Panc1 (cell line): ENCODE measurements around the gene ADGRG3. TPM values are rescaled to one million over a fixed set of nuclear protein-coding genes. Genes with fewer than 3 reads are reported as not detected.

Experiments used
- ATAC-seq: fragments of 200-7000 bp; cut with Tn5 transposase; 2 replicates; pipeline ENCODE4 v1.9.1; 2020; ENCODE audit warnings: mild to moderate bottlenecking, moderate library complexity
- BruUV-seq: library from RNA; stranded (reverse); fragments of 400-500 nt; replicated peaks from 2 replicates; lab custom pipeline; 2021; lab: Mats Ljungman, UMichigan
- CTCF ChIA-PET: fragments of 300-600 bp; sonication (Branson Sonifier 250); formaldehyde crosslinking; loops from one replicate; lab custom pipeline; 2022; ENCODE audit warnings: antibody characterized with exemption; lab: Charles Lee
- POLR2A ChIA-PET: fragments of 300-600 bp; sonication (Branson Sonifier 250); formaldehyde crosslinking; loops from one replicate; lab custom pipeline; 2022; ENCODE audit warnings: antibody characterized with exemption; lab: Charles Lee
- DNase-seq: peaks from one replicate; pipeline ENCODE4 v3.0.0-alpha.2; 2010; ENCODE audit warnings: low read depth, low spot score
- H3K27ac ChIP-seq: 2 replicates; pipeline ENCODE4 v1.5.1; 2011; ENCODE audit warnings: mild to moderate bottlenecking, low read length, inconsistent platforms
- H3K27me3 ChIP-seq: fragments of 200-500 bp; sonication (Bioruptor generic); 2 replicates; pipeline ENCODE4 v1.6.0; 2014; ENCODE audit warnings: low read length, inconsistent platforms; ENCODE audit not compliant: control insufficient read depth, insufficient read depth
- H3K36me3 ChIP-seq: fragments of 200-500 bp; sonication (Bioruptor generic); 2 replicates; pipeline ENCODE4 v1.5.1; 2014; ENCODE audit warnings: inconsistent platforms, mild to moderate bottlenecking, low read length, moderate library complexity; ENCODE audit not compliant: control insufficient read depth, insufficient read depth
- H3K4me1 ChIP-seq: 2 replicates; pipeline ENCODE4 v1.5.1; 2011; ENCODE audit warnings: inconsistent platforms, mild to moderate bottlenecking, low read length, moderate library complexity; ENCODE audit not compliant: control insufficient read depth, insufficient read depth
- H3K4me3 ChIP-seq, 2 experiments: 2 replicates each; pipeline ENCODE4 v1.5.1; 2011 to 2012; ENCODE audit warnings: low read depth in 2 of 2, low read length in 2 of 2, mild to moderate bottlenecking in 2 of 2, inconsistent platforms in 1 of 2, moderate library complexity in 1 of 2
- H3K9me3 ChIP-seq: fragments of 200-500 bp; sonication (Bioruptor generic); 2 replicates; pipeline ENCODE4 v1.5.1; 2014; ENCODE audit warnings: low read depth, mild to moderate bottlenecking, inconsistent platforms, low read length, moderate library complexity; ENCODE audit not compliant: control insufficient read depth, insufficient read depth
- POLR2AphosphoS5 ChIP-seq: IDR thresholded peaks from 2 replicates; pipeline ENCODE4 v1.6.1; 2012; ENCODE audit warnings: mild to moderate bottlenecking, low read depth, low read length, moderate library complexity
- SIN3A ChIP-seq: IDR thresholded peaks from 2 replicates; pipeline ENCODE4 v1.6.1; 2012; ENCODE audit warnings: low read depth, mild to moderate bottlenecking, low read length, moderate library complexity, borderline replicate concordance; ENCODE audit not compliant: insufficient read depth
- TCF7L2 ChIP-seq: IDR thresholded peaks from 2 replicates; pipeline ENCODE4 v1.6.1; 2011; ENCODE audit warnings: mild to moderate bottlenecking, low read depth, low read length, inconsistent platforms
- in situ Hi-C: cut with HindIII; loops from 2 replicates; pipeline ENCODE4 v1.10.0; 2016; ENCODE audit warnings: low sequenced_read_pairs, low pct_unique_long_range_greater_than_20kb
- intact Hi-C: fragments of 100-400 bp; cut with micrococcal nuclease; formaldehyde crosslinking; loops from one replicate; pipeline ENCODE4 v1.10.0; 2022; ENCODE audit not compliant: unreplicated experiment
- total RNA-seq: library from RNA; stranded (reverse); gene quantifications from one replicate; pipeline ENCODE4 v1.2.1, GENCODE V29; 2021; ENCODE audit not compliant: unreplicated experiment
- TF ChIP-seq, protein P1 (sequence below), 2 experiments: IDR thresholded peaks; 2 replicates each; pipeline ENCODE4 v1.6.1; 2011 to 2012; ENCODE audit warnings: low read depth in 2 of 2, control low read depth in 1 of 2, low read length in 1 of 2, mild to moderate bottlenecking in 1 of 2, moderate library complexity in 1 of 2; ENCODE audit not compliant: insufficient read depth in 1 of 2
- TF ChIP-seq, protein P2 (sequence below): fragments of 450-650 bp; IDR thresholded peaks from 2 replicates; pipeline ENCODE4 v1.5.1; 2017; ENCODE audit warnings: mild to moderate bottlenecking

The ADGRG3 gene
- total RNA-seq, 1 experiment from 2014 or later: not detected

DNA sequence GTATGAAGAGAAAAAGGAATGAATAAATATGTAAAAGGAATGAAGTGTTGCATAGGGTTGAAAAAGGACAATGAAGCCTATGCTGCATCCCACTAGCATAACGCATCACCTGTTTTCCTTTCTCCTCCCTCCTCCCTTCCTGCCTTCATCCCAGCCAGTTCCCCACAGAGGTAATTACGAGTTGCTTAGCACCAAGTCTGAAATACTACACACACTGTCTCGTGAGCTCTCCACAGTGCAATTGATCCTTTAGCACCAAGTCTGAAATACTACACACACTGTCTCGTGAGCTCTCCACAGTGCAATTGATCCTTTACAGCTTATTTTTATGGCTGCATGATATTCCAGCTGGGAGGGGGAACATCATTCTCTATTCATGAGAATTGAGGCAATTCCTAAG, 25.4 kb downstream of the ADGRG3 start:
- H3K36me3 ChIP-seq: no peaks in the 10 kb centered on the region
- BruUV-seq: no TSS peak

DNA sequence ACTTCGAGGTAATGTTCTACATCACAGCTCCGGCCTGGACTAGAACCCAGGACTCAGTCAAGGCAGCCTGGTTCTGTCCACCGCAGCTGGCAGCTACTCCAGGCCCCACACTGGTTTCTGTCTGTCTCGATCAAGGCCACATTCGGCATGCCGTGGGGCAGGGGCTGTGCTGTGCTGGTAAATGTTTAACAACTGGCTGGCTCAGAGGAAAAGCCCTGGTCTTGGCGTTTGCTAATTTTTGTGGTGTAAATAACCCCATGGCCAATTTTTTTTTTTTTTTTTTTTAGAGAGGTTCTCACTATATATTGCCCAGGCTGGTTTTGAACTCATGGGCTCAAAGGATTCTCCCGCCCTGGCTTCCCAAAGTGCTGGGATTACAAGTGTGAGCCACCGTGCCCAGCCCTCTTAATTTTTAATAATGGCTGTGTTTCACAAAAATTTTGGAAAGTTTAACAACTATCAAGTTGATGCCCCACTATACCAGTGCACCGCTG, 26.2 kb downstream of the ADGRG3 start:
- in situ Hi-C loops (no loop called here), intact Hi-C loops (no loop called here)
- CTCF ChIA-PET: interaction anchor here (0.7 kb wide), 1 partner anchor 42 kb away, joined by 4 read pairs; no protein-coding TSS in a partner anchor
- Histone ChIP-seq H3K9me3 (no peaks in the 10 kb centered on the region), H3K27ac (no peak overlapping the region), H3K27me3 (no peaks in the 10 kb centered on the region), H3K36me3 (no peaks in the 10 kb centered on the region), H3K4me3 (no peak overlapping the region; a peak in 1 of 4 replicates), H3K4me1 (no peaks in the 10 kb centered on the region)
- BruUV-seq: no TSS peak
- DNase-seq: no peak
- TF ChIP-seq SIN3A (no peak), TCF7L2 (no peak), POLR2AphosphoS5 (no peak)
- TF ChIP-seq, protein P1, sequence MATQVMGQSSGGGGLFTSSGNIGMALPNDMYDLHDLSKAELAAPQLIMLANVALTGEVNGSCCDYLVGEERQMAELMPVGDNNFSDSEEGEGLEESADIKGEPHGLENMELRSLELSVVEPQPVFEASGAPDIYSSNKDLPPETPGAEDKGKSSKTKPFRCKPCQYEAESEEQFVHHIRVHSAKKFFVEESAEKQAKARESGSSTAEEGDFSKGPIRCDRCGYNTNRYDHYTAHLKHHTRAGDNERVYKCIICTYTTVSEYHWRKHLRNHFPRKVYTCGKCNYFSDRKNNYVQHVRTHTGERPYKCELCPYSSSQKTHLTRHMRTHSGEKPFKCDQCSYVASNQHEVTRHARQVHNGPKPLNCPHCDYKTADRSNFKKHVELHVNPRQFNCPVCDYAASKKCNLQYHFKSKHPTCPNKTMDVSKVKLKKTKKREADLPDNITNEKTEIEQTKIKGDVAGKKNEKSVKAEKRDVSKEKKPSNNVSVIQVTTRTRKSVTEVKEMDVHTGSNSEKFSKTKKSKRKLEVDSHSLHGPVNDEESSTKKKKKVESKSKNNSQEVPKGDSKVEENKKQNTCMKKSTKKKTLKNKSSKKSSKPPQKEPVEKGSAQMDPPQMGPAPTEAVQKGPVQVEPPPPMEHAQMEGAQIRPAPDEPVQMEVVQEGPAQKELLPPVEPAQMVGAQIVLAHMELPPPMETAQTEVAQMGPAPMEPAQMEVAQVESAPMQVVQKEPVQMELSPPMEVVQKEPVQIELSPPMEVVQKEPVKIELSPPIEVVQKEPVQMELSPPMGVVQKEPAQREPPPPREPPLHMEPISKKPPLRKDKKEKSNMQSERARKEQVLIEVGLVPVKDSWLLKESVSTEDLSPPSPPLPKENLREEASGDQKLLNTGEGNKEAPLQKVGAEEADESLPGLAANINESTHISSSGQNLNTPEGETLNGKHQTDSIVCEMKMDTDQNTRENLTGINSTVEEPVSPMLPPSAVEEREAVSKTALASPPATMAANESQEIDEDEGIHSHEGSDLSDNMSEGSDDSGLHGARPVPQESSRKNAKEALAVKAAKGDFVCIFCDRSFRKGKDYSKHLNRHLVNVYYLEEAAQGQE (IDR thresholded peaks at IDR 0.05; ENCODE audit: insufficient read depth in 1 of 2, low read depth in 2 of 2, low read length in 1 of 2): no peak
- TF ChIP-seq, protein P2, sequence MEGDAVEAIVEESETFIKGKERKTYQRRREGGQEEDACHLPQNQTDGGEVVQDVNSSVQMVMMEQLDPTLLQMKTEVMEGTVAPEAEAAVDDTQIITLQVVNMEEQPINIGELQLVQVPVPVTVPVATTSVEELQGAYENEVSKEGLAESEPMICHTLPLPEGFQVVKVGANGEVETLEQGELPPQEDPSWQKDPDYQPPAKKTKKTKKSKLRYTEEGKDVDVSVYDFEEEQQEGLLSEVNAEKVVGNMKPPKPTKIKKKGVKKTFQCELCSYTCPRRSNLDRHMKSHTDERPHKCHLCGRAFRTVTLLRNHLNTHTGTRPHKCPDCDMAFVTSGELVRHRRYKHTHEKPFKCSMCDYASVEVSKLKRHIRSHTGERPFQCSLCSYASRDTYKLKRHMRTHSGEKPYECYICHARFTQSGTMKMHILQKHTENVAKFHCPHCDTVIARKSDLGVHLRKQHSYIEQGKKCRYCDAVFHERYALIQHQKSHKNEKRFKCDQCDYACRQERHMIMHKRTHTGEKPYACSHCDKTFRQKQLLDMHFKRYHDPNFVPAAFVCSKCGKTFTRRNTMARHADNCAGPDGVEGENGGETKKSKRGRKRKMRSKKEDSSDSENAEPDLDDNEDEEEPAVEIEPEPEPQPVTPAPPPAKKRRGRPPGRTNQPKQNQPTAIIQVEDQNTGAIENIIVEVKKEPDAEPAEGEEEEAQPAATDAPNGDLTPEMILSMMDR: no peak
- ATAC-seq: no peak
- POLR2A ChIA-PET: no interaction called here

More for the DNA sequence above, 25.4 kb downstream of the ADGRG3 start:
- intact Hi-C loops (no loop called here), in situ Hi-C loops (no loop called here)
- POLR2A ChIA-PET: no interaction called here
- no peaks in the 10 kb centered on the region for H3K9me3 ChIP-seq
- DNase-seq (no peak), ATAC-seq (no peak)
- H3K27ac ChIP-seq: no peak overlapping the region
- TF ChIP-seq POLR2AphosphoS5 (no peak), TCF7L2 (no peak), SIN3A (no peak)
- TF ChIP-seq, protein P1 (IDR thresholded peaks at IDR 0.05; ENCODE audit: insufficient read depth in 1 of 2, low read depth in 2 of 2, low read length in 1 of 2): no peak
- TF ChIP-seq, protein P2: no peak
- no peaks in the 10 kb centered on the region for H3K4me1 ChIP-seq
- H3K27me3 ChIP-seq: no peaks in the 10 kb centered on the region
- no peak overlapping the region for H3K4me3 ChIP-seq
- CTCF ChIA-PET: interaction anchor here (0.6 kb wide), 1 partner anchor 372 kb away, joined by 6 read pairs; no protein-coding TSS in a partner anchor
